ENCODE results near the gene SHH.

DNA sequence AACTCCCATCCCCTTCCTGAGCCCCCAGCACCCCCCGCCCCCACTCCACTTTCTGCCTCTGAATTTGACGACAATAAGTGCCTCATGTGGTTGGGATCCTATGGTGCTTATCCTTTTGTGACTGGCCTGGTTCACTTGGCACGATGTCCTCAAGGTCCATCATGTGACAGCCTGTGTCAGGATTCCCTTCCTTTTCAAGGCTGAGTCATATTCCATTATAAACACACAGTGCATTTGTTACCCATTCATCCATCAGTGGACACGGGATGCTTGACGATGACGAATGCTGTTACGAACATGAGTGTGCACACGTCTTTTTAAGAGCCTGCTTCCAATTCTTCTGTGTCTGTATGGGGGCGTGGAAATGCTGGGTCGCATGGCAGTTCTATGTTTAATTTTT is 26.7 kb downstream of the SHH start:
- TF ChIP-seq, protein P1, sequence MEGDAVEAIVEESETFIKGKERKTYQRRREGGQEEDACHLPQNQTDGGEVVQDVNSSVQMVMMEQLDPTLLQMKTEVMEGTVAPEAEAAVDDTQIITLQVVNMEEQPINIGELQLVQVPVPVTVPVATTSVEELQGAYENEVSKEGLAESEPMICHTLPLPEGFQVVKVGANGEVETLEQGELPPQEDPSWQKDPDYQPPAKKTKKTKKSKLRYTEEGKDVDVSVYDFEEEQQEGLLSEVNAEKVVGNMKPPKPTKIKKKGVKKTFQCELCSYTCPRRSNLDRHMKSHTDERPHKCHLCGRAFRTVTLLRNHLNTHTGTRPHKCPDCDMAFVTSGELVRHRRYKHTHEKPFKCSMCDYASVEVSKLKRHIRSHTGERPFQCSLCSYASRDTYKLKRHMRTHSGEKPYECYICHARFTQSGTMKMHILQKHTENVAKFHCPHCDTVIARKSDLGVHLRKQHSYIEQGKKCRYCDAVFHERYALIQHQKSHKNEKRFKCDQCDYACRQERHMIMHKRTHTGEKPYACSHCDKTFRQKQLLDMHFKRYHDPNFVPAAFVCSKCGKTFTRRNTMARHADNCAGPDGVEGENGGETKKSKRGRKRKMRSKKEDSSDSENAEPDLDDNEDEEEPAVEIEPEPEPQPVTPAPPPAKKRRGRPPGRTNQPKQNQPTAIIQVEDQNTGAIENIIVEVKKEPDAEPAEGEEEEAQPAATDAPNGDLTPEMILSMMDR (optimal IDR thresholded peaks at IDR 0.05 in 1 of 3, IDR thresholded peaks at IDR 0.05 in 1 of 3, conservative IDR thresholded peaks at IDR 0.05 in 1 of 3; ENCODE audit: extremely low read depth in 1 of 3, insufficient read depth in 2 of 3, low read length in 3 of 3): no peak
- no peak for TF ChIP-seq EZH2 (IDR thresholded peaks at IDR 0.05; ENCODE audit: low read length)
